GM19372 (cell line): ENCODE results near the gene DSCAM.
"Not testable (repeated sequence)": the region's sequence is repeated elsewhere in the genome, so short reads cannot be mapped to it uniquely, and the experiment has no call there.

Experiments used
- ATAC-seq: cut with Tn5 transposase; IDR thresholded peaks from one replicate; pipeline ENCODE4 v1.9.1; 2021; ENCODE audit warnings: mild to moderate bottlenecking, low read depth, moderate library complexity; ENCODE audit not compliant: unreplicated experiment

Gene DSCAM

GRCh38 chr21:40846587-40847411 is at the start of gene DSCAM:
TSS of gene DSCAM (minus strand) at chr21:40847158. CDS start at chr21:40846661, 497 bp downstream.
- ATAC-seq = no peak

DNA sequence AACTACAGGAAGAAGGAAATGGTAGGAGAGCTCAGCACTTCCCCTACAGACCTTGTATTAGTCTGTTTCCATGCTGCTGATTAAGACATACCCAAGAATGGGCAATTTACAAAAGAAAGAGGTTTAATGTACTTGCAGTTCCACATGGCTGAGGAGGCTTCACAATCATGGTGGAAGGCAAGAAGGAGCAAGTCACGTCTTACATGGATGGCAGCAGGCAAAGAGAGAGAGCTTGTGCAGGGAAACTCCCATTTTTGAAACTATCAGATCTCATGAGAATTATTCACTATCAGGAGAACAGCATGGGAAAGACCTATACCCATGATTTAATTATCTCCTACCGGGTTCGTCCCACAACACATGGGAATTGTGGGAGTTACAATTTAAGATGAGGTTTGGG is 48.7 kb upstream of the DSCAM start:
- not testable (repeated sequence) for ATAC-seq

- no peak for ATAC-seq
Measured at GRCh38 chr21:40886931-40887330, 40.0 kb upstream of the DSCAM start.

DNA sequence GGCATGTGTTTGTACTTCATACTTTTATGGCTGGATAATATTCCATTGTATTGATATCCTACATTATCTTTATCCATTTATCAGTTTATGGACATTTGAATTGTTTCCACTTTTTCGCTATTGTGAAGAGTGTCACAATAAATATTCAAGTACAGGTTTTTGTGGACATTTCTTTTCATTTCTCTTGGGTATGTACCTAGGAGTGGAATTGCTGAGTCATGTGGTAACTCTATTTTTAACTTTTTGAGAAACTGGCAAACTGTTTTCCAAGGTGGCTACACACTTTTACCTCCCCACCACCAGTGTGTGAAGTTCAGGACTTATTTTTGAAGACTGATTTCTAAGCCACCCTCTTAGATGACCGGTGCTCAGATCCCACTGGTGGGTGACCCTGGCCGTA is 39.0 kb upstream of the DSCAM start:
- ATAC-seq = no peak

GRCh38 chr21:40882192-40882915 is 35.4 kb upstream of the DSCAM start:
- no peak for ATAC-seq

- no peak for ATAC-seq
Measured at GRCh38 chr21:40881767-40882166, 34.8 kb upstream of the DSCAM start.

- no peak for ATAC-seq
Measured at GRCh38 chr21:40871099-40871498, 24.1 kb upstream of the DSCAM start.

- ATAC-seq = no peak
Measured at GRCh38 chr21:40863839-40864238, 16.9 kb upstream of the DSCAM start.

GRCh38 chr21:40858517-40858916 is 11.6 kb upstream of the DSCAM start:
- no peak for ATAC-seq

GRCh38 chr21:40853956-40854688 is 7.2 kb upstream of the DSCAM start:
- ATAC-seq = no peak

DNA sequence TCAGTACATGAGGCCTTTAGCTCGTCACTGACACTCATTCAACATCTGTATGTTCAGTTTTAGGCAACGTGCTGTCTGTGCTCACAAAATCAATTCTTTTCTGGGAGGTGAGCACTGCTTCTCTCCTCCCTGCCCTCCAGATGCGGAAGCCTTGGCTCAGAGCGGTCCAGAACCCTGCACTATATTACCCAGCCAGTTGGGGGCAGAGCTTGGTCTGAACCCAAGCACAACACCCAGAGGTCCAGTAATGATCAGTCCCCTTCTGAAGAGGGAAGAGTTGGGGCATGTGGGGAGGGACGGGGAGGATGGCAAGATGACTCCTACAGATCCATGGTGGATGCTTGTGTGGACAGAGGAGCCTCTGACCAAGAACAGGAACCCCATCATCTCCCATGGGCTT is 5.6 kb upstream of the DSCAM start:
- no peak for ATAC-seq

DNA sequence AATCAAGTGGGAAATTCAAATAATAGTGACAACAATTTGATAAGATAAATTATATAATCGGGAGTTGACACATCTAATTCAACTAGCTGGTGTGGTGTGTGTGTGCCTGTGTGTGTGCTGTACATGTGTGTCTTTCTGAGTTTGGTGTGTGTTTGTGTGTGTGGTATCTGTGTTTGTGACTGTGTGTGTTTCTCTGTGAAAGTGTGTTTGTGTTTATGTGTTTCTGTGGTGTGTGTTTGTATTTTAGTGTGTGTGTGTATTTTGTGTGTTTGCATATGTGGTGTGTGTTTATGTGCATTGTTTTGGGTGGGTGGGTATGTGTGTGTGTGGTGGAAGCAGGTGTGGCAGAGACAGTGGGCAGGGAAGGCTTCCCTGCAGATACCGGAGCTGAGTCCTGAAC is 4.8 kb upstream of the DSCAM start:
- ATAC-seq = no peak

- no peak for ATAC-seq
Measured at GRCh38 chr21:40850071-40850470, 3.1 kb upstream of the DSCAM start.

DNA sequence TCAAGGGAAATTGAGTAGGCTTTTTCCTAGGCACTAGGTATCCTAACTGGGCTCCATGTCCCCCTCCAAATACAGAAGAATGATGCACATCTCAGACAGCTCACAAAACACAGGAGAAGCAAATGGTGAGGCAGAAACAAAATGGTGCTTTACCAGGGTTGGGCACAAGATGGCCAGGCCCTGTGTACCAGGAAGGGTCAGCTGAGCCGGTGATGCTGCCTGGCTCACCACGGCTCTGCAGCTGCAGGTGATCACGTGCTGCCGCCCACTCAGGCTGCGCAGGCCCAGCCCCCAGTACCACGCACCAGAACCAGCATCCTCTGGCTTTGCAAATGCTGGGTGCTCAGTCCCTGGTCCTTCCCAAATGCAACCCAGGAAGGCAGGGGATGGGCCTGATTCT is 993 bp upstream of the DSCAM start:
- ATAC-seq = no peak

DNA sequence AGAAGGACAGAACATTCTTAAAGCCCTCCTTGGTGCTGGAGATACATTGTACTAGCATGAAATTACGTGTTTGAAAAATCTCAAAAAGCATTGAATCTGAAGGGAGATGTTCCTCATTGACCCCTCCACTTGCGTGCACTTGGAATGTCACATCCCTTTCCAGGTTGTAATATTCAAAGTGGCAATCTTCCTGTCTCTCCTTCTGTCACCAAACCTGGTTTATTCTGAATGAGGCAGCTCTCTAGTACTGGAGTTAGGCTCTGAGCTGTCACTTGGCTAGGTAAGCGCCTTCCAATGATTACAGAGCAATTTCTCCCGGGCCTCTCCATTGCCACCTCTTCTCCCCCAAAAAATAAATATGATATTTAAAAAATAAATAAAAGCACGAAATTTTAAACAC is 855 bp downstream of the DSCAM start:
- ATAC-seq = no peak

GRCh38 chr21:40845441-40845995 is 1.4 kb downstream of the DSCAM start:
- ATAC-seq = no peak

DNA sequence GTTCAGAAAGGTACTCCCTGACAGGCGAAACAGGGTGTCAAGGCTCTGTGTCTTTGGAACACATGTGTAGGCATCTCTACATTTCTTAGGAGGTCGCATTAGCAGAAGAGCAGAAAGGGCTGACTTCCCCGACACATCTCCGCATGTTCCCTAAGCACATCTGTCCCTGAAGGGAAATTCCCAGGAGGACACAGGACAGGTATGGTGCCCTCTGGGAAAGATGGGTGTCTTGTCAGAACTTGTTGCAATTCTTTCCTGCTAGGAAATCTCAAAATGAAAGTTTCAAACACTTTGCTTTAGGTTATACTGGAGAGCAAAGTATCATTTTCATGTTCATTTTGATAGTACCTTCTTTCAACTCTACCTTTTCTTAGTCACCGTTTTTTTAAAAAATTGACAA is 2.0 kb downstream of the DSCAM start:
- ATAC-seq = no peak

GRCh38 chr21:40842197-40842552 is 4.8 kb downstream of the DSCAM start:
- ATAC-seq = no peak

GRCh38 chr21:40841524-40842196 is 5.3 kb downstream of the DSCAM start:
- no peak for ATAC-seq

GRCh38 chr21:40840401-40841125 is 6.4 kb downstream of the DSCAM start:
- ATAC-seq = no peak
